ENCODE data around the gene CCDC169.

Gene CCDC169

DNA sequence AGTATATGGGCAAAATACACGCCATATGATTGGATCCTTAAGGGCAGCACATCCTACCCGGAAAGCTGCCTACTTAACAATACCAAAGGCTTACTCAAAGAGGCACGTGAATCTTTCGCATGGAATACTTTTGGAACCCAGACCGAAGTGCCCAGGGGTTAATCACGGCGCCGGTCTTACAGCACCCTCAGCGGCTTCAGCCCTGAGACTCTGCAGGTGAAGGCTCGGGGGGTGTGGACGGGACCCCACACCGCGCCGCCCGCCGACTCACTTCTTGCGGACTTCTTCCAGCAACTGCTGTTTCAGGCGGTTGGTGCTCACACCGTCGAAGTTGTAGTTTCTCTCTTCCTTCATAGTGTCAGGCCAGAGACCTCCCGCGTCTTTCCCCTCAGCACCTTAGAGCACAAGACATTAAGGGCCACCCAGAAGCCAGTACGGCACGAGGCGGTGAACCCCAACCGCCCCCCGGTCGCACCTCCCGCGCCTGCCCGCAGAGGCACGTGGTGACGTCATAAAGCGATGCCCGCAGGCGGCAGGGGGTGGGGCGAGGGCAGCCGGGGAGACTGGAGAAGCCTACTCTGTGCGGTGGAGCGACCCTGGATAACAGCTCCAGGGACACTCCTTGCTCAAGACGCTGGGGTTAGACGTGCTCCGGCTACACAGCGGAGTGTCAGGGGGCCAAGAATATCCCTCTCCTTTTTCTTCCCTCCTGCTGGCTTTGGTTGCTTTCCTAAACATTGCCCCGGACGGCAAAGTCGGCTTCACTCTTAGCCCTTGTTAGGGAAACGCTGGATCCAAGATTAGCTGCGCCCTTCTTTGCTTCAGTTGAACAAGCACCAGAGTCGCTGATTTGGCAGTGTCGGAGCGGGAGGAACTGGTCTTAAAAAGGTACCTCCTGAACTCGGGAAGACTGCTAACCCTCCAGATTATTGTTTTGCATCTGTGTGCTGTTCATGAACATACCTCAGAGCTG lies at the start of gene CCDC169:
TSS of gene CCDC169 (minus strand) at position 449 of the 973 bp plus-strand sequence. CDS start at position 354, 95 bp downstream.
- no peak for TF ChIP-seq CTCF (IDR thresholded peaks at IDR 0.05; ENCODE audit: low read depth, low read length, missing control alignments)
- DNase-seq (ENCODE audit: extremely low read depth, low read depth), result no peak
- H3K4me3 ChIP-seq (replicated peaks; ENCODE audit: low read depth, low read length), result peak within 1 kb of the TSS; percentile 63

- H3K4me3 ChIP-seq (replicated peaks; ENCODE audit: low read depth, low read length), result peak within 1 kb of the TSS; percentile 66
- DNase-seq (ENCODE audit: extremely low read depth, low read depth), result peak; percentile 79
- peak; percentile 95 for TF ChIP-seq CTCF (IDR thresholded peaks at IDR 0.05; ENCODE audit: low read depth, low read length, missing control alignments)
Observed at GRCh38 chr13:36346222-36347083, 48.8 kb upstream of the CCDC169 start, which contains the start of gene SPART. Gene SPART, minus strand, starts transcription at chr13:36346394. Its CDS starts 10,564 bp downstream, at chr13:36335830.

DNA sequence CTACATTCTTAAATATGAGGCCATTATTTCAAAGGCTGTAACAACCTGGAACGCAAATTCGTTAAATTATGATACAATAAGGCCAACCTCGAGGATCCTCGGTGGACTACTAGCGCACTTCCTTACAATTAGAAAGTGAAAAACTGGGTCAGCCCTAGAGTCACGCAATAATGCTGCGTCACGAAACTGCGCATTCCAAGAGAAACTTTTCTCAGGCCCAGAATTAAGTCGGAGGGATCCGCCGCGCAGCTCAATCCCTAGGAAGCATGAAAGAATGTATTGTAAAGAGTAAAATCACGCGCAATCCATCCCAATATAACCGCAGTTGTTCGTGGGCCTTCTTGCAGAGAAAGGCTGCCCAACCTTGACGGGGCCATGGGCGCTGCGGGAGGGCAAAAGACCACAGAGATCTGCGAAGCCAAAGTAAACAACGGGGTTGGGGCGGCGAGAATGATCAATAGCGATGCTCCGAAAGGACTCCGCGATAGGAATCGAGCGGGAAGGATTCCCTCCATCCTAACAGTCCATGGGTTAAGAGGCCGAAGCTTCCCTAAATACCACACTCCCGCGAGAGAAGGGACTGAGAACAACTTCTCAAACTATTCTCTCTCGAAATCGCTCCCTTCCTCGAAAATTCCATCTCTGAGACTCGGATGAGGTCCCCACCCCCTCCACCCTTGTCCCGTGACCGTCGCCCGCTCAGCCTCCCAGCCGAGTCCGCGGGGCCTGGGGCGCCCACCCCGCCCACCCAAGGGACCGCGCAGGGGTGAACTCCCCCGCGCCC lies 48.0 kb upstream of the CCDC169 start:
- peak overlapping the region; percentile 66 for H3K4me3 ChIP-seq (replicated peaks; ENCODE audit: low read depth, low read length)
- DNase-seq (ENCODE audit: extremely low read depth, low read depth), result no peak
- no peak for TF ChIP-seq CTCF (IDR thresholded peaks at IDR 0.05; ENCODE audit: low read depth, low read length, missing control alignments)

GRCh38 chr13:36344886-36345437 lies 47.3 kb upstream of the CCDC169 start:
- TF ChIP-seq CTCF (IDR thresholded peaks at IDR 0.05; ENCODE audit: low read depth, low read length, missing control alignments), result no peak
- H3K4me3 ChIP-seq (replicated peaks; ENCODE audit: low read depth, low read length), result peak overlapping the region; percentile 66
- DNase-seq (ENCODE audit: extremely low read depth, low read depth), result no peak

- H3K4me3 ChIP-seq (replicated peaks; ENCODE audit: low read depth, low read length), result peak overlapping the region; percentile 66
- no peak for DNase-seq (ENCODE audit: extremely low read depth, low read depth)
- no peak for TF ChIP-seq CTCF (IDR thresholded peaks at IDR 0.05; ENCODE audit: low read depth, low read length, missing control alignments)
Observed at GRCh38 chr13:36344173-36344572, 46.6 kb upstream of the CCDC169 start.

GRCh38 chr13:36343766-36344165 lies 46.2 kb upstream of the CCDC169 start:
- DNase-seq (ENCODE audit: extremely low read depth, low read depth), result no peak
- peak overlapping the region; percentile 66; the same call in 1 of the 2 replicates for H3K4me3 ChIP-seq (replicated peaks; ENCODE audit: low read depth, low read length)
- no peak for TF ChIP-seq CTCF (IDR thresholded peaks at IDR 0.05; ENCODE audit: low read depth, low read length, missing control alignments)
